Esophagus squamous epithelium (tissue), 5 donors: ENCODE measurements around the gene CARMIL3. TPM values are rescaled to one million over a fixed set of nuclear protein-coding genes. Genes with fewer than 3 reads are reported as not detected.
"Not testable (repeated sequence)": the region's sequence is repeated elsewhere in the genome, so short reads cannot be mapped to it uniquely, and the experiment has no call there.

Experiments used
- DNase-seq: peaks from one replicate; lab custom pipeline; 2025; lab: John Stamatoyannopoulos, UW
- H3K27ac ChIP-seq, 4 donors: fragments of 200-600 bp; sonication (generic); one replicate each; pipeline ENCODE4 v1.5.1; 2016 to 2019; ENCODE audit warnings: mild to moderate bottlenecking in 1 of 4
- H3K27me3 ChIP-seq, 4 donors: fragments of 200-600 bp; sonication (generic); 1 replicate in 3 of 4; 2 replicates in 1 of 4; pipeline versions ENCODE4 v1.5.1 to v1.6.0; 2017 to 2021; ENCODE audit warnings: antibody characterized with exemption in 1 of 4
- H3K36me3 ChIP-seq, 3 donors: fragments of 200-600 bp; sonication (generic); one replicate each; pipeline ENCODE4 v1.5.1; 2016 to 2019
- H3K4me1 ChIP-seq, 3 donors: fragments of 200-600 bp; sonication (generic); one replicate each; pipeline ENCODE4 v1.5.1; 2017 to 2019
- H3K4me3 ChIP-seq, 4 donors: fragments of 200-600 bp; sonication (generic); 1 replicate in 3 of 4; 2 replicates in 1 of 4; pipeline ENCODE4 v1.5.1; 2016 to 2019; ENCODE audit warnings: mild to moderate bottlenecking in 2 of 4, moderate library complexity in 1 of 4
- H3K9me3 ChIP-seq, 3 donors: fragments of 200-600 bp; sonication (generic); one replicate each; pipeline ENCODE4 v1.5.1; 2016 to 2019
- POLR2A ChIP-seq, 4 donors: fragments of 450-650 bp; IDR thresholded peaks; one replicate each; pipeline ENCODE4 v1.6.1; 2017; ENCODE audit warnings: antibody characterized with exemption in 4 of 4, mild to moderate bottlenecking in 4 of 4, moderate library complexity in 3 of 4
- WGBS, 2 donors: methylation state at CpG; one replicate each; pipeline ENCODE4 v1.1.5; 2018; 5-methylcytosine and 5-hydroxymethylcytosine counted together
- intact Hi-C: fragments of 100-400 bp; cut with DNase I; formaldehyde crosslinking; loops from one replicate; pipeline ENCODE4 v1.15.0; 2022
- total RNA-seq, 4 donors: library from RNA; depleted of rRNA; stranded (reverse); fragments of >200 nt; gene quantifications; one replicate each; pipeline ENCODE4 v1.1.0, GENCODE V29; 2016
- TF ChIP-seq, protein P1 (sequence below), 6 experiments: fragments of 450-650 bp in 4 of 6; fragments of 200-600 bp in 2 of 6; sonication (generic) in 2 of 6; IDR thresholded peaks; one replicate each; pipeline ENCODE4 v1.5.1; 2016 to 2019; ENCODE audit warnings: antibody characterized with exemption in 6 of 6, mild to moderate bottlenecking in 4 of 6, moderate library complexity in 4 of 6
- donor health status: DM: yes; HTN: yes; CAD: no.

Gene CARMIL3
- total RNA-seq, 4 donors from 2014 or later = 0.38 to 1.2 (median 0.86) TPM

DNA sequence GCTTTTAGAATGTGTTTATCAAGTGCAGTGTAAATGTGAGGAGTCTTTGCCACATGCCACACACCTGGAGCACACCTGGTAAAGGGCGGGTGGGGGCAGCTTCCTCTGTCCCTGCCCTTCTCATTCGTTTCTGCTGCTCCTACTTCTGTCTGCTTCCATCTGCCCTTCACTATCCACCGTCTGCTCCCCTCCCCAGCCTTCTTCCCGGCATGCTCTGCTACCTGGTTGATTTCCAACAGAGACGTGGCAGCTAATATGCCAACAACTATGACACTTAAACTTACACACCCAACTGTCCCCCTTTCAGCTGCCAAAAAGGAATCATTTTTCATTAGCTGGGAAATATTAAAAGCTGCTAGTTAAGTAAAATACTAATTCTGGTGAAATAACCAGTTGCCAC lies 9.1 kb upstream of the CARMIL3 start:
- intact Hi-C loops = no loop called here

DNA sequence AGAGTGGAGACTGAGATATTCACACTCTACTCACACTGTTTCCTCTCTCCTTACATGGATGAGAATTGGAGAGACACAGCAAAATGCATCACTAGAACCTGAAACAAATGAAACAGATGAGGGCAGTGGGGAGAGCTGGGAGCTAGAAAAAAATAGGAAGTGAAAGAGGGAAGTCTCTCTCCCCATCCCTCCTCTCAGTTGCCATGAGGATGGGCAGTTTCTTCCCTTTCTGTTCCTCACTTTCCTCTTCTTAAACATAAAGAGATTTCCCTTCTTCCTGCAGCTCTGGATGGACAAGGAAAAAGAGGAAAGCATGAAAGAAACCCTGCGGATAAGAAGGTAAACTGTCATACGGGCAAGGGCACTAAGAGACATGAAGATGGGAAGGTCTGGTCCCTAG lies 2.8 kb upstream of the CARMIL3 start:
- H3K4me1 ChIP-seq = peaks cover 11 to 34% (median 15%) of the 10 kb centered on the region in 3 donors
- H3K27me3 ChIP-seq, H3K4me3 ChIP-seq, intact Hi-C loops, DNase-seq, H3K27ac ChIP-seq, H3K36me3 ChIP-seq, H3K9me3 ChIP-seq: not testable (repeated sequence)
- 67 to 80% methylated on average over 1 of the region's 2 CpGs for WGBS, 2 donors

More for the DNA sequence above, 9.1 kb upstream of the CARMIL3 start:
- H3K9me3 ChIP-seq = no peaks in the 10 kb centered on the region
- no peak overlapping the region for H3K4me3 ChIP-seq
- WGBS, 2 donors = 18 to 27% methylated on average over 5 of the region's 5 CpGs
- H3K27me3 ChIP-seq = no peaks in the 10 kb centered on the region
- TF ChIP-seq, protein P1, sequence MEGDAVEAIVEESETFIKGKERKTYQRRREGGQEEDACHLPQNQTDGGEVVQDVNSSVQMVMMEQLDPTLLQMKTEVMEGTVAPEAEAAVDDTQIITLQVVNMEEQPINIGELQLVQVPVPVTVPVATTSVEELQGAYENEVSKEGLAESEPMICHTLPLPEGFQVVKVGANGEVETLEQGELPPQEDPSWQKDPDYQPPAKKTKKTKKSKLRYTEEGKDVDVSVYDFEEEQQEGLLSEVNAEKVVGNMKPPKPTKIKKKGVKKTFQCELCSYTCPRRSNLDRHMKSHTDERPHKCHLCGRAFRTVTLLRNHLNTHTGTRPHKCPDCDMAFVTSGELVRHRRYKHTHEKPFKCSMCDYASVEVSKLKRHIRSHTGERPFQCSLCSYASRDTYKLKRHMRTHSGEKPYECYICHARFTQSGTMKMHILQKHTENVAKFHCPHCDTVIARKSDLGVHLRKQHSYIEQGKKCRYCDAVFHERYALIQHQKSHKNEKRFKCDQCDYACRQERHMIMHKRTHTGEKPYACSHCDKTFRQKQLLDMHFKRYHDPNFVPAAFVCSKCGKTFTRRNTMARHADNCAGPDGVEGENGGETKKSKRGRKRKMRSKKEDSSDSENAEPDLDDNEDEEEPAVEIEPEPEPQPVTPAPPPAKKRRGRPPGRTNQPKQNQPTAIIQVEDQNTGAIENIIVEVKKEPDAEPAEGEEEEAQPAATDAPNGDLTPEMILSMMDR (IDR thresholded peaks at IDR 0.05) = no peak
- no peak for TF ChIP-seq POLR2A (IDR thresholded peaks at IDR 0.05)
- H3K27ac ChIP-seq = no peak overlapping the region
- H3K36me3 ChIP-seq = no peaks in the 10 kb centered on the region
- peaks cover 0 to 17% (median 0%) of the 10 kb centered on the region in 3 donors for H3K4me1 ChIP-seq
- DNase-seq = no peak

DNA sequence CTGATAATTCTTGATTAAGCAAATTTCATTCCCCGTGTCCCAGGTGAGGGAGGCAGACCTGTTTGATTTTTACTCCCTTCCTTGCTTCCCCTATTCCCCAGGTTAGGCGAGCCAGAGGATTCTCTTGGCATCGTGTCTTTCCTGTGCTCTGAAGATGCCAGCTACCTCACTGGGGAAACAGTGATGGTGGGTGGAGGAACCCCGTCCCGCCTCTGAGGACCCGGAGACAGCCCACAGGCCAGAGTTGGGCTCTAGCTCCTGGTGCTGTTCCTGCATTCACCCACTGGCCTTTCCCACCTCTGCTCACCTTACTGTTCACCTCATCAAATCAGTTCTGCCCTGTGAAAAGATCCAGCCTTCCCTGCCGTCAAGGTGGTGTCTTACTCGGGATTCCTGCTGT lies 1.1 kb upstream of the CARMIL3 start:
- H3K9me3 ChIP-seq, H3K36me3 ChIP-seq, DNase-seq, H3K27ac ChIP-seq, intact Hi-C loops, H3K4me3 ChIP-seq: not testable (repeated sequence)
- peaks cover 11 to 29% (median 15%) of the 10 kb centered on the region in 3 donors for H3K4me1 ChIP-seq
- 53 to 70% methylated on average over 5 to 6 of the region's 8 CpGs for WGBS, 2 donors
- peaks cover 0 to 16% (median 0%) of the 10 kb centered on the region in 4 donors for H3K27me3 ChIP-seq

DNA sequence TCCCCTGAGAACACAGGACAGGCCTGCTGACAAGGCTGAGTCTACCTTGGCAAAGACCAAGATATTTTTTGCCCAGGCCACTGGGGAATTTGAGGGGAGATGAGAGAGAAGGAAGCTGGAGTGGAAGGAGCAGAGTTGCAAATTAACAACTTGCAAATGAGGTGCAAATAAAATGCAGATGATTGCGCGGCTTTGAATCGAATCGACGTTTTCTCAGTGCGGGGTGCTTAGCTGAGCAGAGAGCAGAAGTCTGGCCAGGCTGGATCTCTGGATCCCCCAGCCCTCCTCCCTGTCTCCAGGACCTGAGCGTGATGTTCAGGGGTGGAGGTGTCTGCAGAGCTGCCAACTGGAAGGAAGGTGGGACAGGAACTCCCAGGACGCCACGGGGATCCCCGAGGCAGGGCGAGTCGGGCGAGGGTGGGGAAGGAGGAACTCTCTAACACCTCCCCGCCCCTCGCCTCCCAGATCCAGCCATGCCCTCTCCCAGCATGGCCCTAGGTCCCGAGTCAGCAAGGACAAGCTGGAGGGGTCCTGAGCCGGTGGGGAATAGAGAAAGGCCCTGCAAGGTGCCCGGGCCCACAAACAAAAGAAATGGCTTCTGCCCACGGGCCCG lies 527 bp upstream of the CARMIL3 start:
- TF ChIP-seq, protein P1 (IDR thresholded peaks at IDR 0.05) = no peak
- no peak for TF ChIP-seq POLR2A (IDR thresholded peaks at IDR 0.05)
- intact Hi-C loops = no loop called here
- no peak for DNase-seq

DNA sequence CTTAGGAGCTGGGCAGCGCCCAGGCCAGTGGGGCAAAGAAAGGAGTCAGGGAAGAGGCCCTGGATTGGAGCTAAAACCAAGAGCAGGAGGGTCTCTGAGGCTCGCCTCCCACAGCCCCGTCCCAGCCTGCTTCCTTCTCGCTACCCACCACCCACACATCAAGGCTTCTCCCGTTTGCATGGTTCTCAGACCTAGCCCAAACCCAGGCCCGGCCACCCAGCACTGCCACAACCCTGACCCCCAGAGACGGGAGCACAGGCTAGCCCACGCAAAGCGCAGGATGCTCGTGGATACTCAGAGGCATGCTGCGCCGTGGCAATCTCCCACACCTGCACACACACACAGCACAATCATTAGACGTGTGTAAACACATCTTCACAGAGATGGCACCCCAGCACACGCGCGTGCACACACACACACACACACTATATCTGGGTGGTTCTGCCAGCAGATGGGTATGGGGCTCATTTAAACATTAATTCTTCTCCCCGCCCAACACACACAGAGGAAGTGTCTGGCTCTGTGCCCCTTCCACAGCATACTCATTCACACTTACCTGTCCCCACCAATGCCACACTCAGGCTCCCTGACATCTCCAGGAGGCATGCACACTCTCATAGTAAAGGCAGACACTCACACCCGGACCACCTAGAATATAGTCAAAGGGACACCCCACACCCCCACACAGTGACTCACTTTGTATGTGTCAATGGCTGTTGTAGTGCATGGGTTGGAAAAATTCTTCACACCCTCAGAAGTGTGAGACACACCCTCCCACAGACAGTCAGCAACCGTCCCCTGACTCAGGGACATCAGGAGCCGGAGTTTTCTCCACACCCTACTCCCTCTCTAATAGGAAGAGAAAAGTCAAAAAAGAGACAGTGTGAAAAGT lies 1.1 kb downstream of the CARMIL3 start:
- H3K36me3 ChIP-seq = no peaks in the 10 kb centered on the region
- peaks cover 11 to 29% (median 15%) of the 10 kb centered on the region in 3 donors for H3K4me1 ChIP-seq
- TF ChIP-seq, protein P1 (IDR thresholded peaks at IDR 0.05) = no peak
- TF ChIP-seq POLR2A (IDR thresholded peaks at IDR 0.05) = no peak
- no peaks in the 10 kb centered on the region for H3K9me3 ChIP-seq
- 45 to 46% methylated on average over 7 to 19 of the region's 20 CpGs for WGBS, 2 donors
- intact Hi-C loops = no loop called here
- no peak overlapping the region for H3K27ac ChIP-seq
- H3K4me3 ChIP-seq = peak overlapping the region; percentile 50 to 74 (median 62)
- DNase-seq = no peak
- peaks cover 0 to 19% (median 0%) of the 10 kb centered on the region in 4 donors for H3K27me3 ChIP-seq

More for the DNA sequence above, 527 bp upstream of the CARMIL3 start:
- Histone ChIP-seq H3K4me1 (peaks cover 11 to 29% (median 15%) of the 10 kb centered on the region in 3 donors), H3K27ac (peak overlapping the region; percentile 68 to 85 (median 82)), H3K27me3 (peaks cover 0 to 17% (median 0%) of the 10 kb centered on the region in 4 donors), H3K9me3 (no peaks in the 10 kb centered on the region), H3K4me3 (peak overlapping the region; percentile 50 to 74 (median 62)), H3K36me3 (no peaks in the 10 kb centered on the region)
- WGBS, 2 donors = 40 to 47% methylated on average over 6 to 7 of the region's 20 CpGs
